Measurements from ENCODE around the gene KRTAP12-1. TPM values are rescaled to one million over a fixed set of nuclear protein-coding genes. Genes with fewer than 3 reads are reported as not detected.

The KRTAP12-1 gene
- polyA plus RNA-seq, 1 experiment, result not detected

- TF ChIP-seq, protein P1, sequence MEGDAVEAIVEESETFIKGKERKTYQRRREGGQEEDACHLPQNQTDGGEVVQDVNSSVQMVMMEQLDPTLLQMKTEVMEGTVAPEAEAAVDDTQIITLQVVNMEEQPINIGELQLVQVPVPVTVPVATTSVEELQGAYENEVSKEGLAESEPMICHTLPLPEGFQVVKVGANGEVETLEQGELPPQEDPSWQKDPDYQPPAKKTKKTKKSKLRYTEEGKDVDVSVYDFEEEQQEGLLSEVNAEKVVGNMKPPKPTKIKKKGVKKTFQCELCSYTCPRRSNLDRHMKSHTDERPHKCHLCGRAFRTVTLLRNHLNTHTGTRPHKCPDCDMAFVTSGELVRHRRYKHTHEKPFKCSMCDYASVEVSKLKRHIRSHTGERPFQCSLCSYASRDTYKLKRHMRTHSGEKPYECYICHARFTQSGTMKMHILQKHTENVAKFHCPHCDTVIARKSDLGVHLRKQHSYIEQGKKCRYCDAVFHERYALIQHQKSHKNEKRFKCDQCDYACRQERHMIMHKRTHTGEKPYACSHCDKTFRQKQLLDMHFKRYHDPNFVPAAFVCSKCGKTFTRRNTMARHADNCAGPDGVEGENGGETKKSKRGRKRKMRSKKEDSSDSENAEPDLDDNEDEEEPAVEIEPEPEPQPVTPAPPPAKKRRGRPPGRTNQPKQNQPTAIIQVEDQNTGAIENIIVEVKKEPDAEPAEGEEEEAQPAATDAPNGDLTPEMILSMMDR (IDR thresholded peaks at IDR 0.05; ENCODE audit: low read depth, low read length), result no peak
- Histone ChIP-seq H3K9me3 (ENCODE audit: control insufficient read depth, insufficient read depth, low read length) (peaks cover 30% of the 10 kb centered on the region), H3K4me3 (ENCODE audit: low read depth, low read length) (no peak within 1 kb of the TSS), H3K27me3 (ENCODE audit: control insufficient read depth, insufficient read depth, low read length) (no peaks in the 10 kb centered on the region), H3K27ac (ENCODE audit: low read depth, low read length) (no peak within 1 kb of the TSS)
- no peak for DNase-seq (ENCODE audit: low read depth, low spot score)
- ChIA-PET CTCF (no interaction called here), POLR2A (no interaction called here)
Measured at GRCh38 chr21:44654576-44655175, 27.3 kb downstream of the KRTAP12-1 start, which contains the start of gene KRTAP12-4. Gene KRTAP12-4 (minus strand): TSS chr21:44654659. CDS start chr21:44654614, 45 bp downstream.

DNA sequence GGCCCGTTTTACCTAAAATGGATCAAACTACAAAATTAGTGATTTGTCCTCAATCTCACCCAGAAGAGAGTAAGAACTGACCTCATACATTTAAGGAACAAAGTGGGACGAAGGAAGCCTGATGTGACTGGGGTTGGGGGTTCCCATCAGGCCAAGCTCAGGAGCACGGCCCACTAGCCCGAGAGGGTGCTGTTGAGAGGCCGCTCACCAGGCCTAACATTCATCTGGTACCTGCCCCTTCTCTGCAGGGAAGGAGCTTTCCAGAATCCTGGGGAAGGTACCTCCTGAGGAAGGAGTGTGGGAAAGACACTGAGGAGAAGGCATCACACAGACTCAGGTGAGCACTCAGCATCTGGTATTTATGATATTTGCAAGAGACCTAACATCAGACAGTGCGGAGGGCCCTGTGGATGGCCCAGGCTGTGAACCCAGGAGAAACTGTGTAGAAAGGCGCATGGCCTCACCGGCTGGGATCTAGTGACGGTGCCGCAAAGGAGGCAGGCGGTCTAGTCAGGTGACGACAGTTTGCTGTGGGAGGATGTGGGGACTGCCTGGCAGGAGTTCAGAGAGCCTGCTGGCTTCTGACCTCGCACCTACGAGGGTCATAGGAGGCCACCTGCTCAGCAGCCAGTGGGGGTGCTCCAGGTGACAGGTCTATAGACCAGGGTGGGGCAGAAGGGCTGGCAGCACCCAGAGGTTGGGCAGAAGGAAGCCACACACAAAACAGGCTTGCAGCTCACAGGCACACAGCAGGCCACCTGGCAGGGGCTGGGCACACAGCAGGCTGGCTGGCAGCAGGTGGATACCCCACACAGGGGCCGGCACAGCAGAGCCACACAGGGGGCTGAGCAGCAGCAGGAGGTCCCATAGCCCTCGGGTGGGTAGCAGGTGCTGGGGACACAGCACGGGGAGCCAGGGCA is 28.0 kb downstream of the KRTAP12-1 start:
- DNase-seq (ENCODE audit: low read depth, low spot score), result no peak
- Histone ChIP-seq H3K27ac (ENCODE audit: low read depth, low read length) (no peak overlapping the region), H3K27me3 (ENCODE audit: control insufficient read depth, insufficient read depth, low read length) (no peaks in the 10 kb centered on the region), H3K4me3 (ENCODE audit: low read depth, low read length) (no peak overlapping the region), H3K9me3 (ENCODE audit: control insufficient read depth, insufficient read depth, low read length) (peaks cover 38% of the 10 kb centered on the region)
- POLR2A ChIA-PET, result no interaction called here
- TF ChIP-seq, protein P1 (IDR thresholded peaks at IDR 0.05; ENCODE audit: low read depth, low read length), result no peak
- CTCF ChIA-PET, result no interaction called here

DNA sequence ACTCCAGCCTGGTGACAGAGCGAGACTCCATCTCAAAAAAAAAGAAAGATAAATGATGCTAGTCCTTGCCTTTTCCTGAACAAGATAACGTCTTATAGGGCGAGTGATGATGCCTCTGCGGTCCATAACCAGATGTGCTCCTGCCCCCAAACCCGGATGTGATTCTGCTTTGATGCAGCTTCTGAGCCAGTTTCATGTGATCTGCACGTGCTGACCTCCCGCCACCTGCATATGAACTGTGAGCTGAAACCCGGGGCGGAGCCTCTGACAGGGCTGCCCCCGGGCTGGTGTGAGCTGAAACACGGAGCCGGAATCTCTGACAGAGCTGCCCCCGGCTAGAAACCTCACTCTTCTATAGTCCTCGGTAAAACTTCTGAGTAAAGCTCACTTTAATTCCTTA is 28.8 kb downstream of the KRTAP12-1 start:
- no peak overlapping the region for H3K27ac ChIP-seq (ENCODE audit: low read depth, low read length)
- ChIA-PET CTCF (no interaction called here), POLR2A (no interaction called here)
- H3K4me3 ChIP-seq (ENCODE audit: low read depth, low read length), result no peak overlapping the region
- H3K27me3 ChIP-seq (ENCODE audit: control insufficient read depth, insufficient read depth, low read length), result no peaks in the 10 kb centered on the region
- peaks cover 44% of the 10 kb centered on the region for H3K9me3 ChIP-seq (ENCODE audit: control insufficient read depth, insufficient read depth, low read length)
- TF ChIP-seq, protein P1 (IDR thresholded peaks at IDR 0.05; ENCODE audit: low read depth, low read length), result no peak
- DNase-seq (ENCODE audit: low read depth, low spot score), result no peak

DNA sequence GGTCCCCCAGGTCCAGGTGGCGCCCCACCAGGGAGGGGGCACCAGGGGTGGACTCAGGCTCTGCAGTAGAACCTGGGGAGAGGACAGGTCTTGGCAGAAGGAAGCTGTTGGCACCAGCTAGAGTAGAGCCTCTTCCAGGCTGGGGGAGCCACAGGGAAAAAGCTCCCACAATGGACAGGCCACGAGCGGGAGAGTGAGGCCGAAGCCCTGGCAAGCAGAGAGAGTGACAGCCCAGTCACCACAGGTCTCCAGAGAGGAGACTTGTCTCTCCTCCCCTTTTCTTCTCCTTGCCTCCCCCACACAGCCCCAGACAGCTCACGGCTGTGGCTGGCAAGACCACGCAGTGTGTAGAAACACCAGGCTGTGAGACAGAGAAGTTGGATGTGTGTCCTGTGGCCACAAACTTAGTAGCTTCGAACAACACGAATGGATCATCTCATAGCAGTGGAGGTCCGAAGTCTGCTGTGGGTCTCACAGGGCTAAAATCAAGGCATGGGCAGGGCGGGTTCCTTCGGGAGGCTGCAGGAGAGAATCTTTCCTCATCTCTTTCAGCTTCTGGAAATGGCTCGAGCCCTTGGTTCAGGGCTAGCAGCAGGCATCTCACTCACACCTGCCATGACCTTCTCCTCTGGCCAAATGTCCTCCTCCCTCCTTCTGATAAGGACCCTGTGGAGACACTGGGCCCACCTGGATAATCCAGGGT is 30.8 kb downstream of the KRTAP12-1 start:
- H3K4me3 ChIP-seq (ENCODE audit: low read depth, low read length), result no peak overlapping the region
- TF ChIP-seq, protein P1 (IDR thresholded peaks at IDR 0.05; ENCODE audit: low read depth, low read length), result no peak
- no peak for DNase-seq (ENCODE audit: low read depth, low spot score)
- peaks cover 55% of the 10 kb centered on the region for H3K9me3 ChIP-seq (ENCODE audit: control insufficient read depth, insufficient read depth, low read length)
- CTCF ChIA-PET, result no interaction called here
- H3K27ac ChIP-seq (ENCODE audit: low read depth, low read length), result no peak overlapping the region
- POLR2A ChIA-PET, result no interaction called here
- no peaks in the 10 kb centered on the region for H3K27me3 ChIP-seq (ENCODE audit: control insufficient read depth, insufficient read depth, low read length)
